EL (cell line): ENCODE data around the gene PCBP4.

Experiments
- DNase-seq: peaks from one replicate; pipeline ENCODE4 v3.0.0-alpha.2; 2016

PCBP4 gene

GRCh38 chr3:51967384-51968169 is at the start of gene PCBP4:
Gene PCBP4, minus strand, starts transcription at chr3:51967454. Its CDS starts 6,214 bp downstream, at chr3:51961240.
- peak; percentile 67 for DNase-seq

GRCh38 chr3:52015438-52016228 is 48.4 kb upstream of the PCBP4 start:
- DNase-seq: no peak

GRCh38 chr3:52014613-52015012 is 47.4 kb upstream of the PCBP4 start:
- peak; percentile 25 for DNase-seq

GRCh38 chr3:52013802-52014598 is 46.7 kb upstream of the PCBP4 start:
- DNase-seq: no peak

- DNase-seq: no peak
These were observed 45.4 kb upstream of the PCBP4 start for GRCh38 chr3:52012699-52013098.

- DNase-seq: no peak
These were observed 43.2 kb upstream of the PCBP4 start for GRCh38 chr3:52010431-52010830.

- DNase-seq: no peak
These were observed 40.0 kb upstream of the PCBP4 start for GRCh38 chr3:52007291-52007690.

GRCh38 chr3:52006820-52007133 is 39.5 kb upstream of the PCBP4 start:
- DNase-seq: no peak

GRCh38 chr3:52006017-52006819 is 39.0 kb upstream of the PCBP4 start:
- no peak for DNase-seq

- peak; percentile 68 for DNase-seq
These were observed 38.3 kb upstream of the PCBP4 start for GRCh38 chr3:52005571-52005986.

GRCh38 chr3:52004906-52005395 is 37.7 kb upstream of the PCBP4 start:
- no peak for DNase-seq

- DNase-seq: peak; percentile 41
These were observed 37.0 kb upstream of the PCBP4 start for GRCh38 chr3:52004163-52004787.

GRCh38 chr3:52002748-52003147 is 35.5 kb upstream of the PCBP4 start:
- DNase-seq: no peak

- DNase-seq: peak; percentile 69
These were observed 34.3 kb upstream of the PCBP4 start for GRCh38 chr3:52001443-52001974.

GRCh38 chr3:51999846-52000245 is 32.6 kb upstream of the PCBP4 start:
- no peak for DNase-seq

GRCh38 chr3:51998774-51999173 is 31.5 kb upstream of the PCBP4 start:
- no peak for DNase-seq

- DNase-seq: no peak
These were observed 30.8 kb upstream of the PCBP4 start for GRCh38 chr3:51997935-51998596.

- DNase-seq: no peak
These were observed 29.9 kb upstream of the PCBP4 start for GRCh38 chr3:51997172-51997571.

GRCh38 chr3:51995346-51996163 is 28.3 kb upstream of the PCBP4 start, which contains the start of gene RPL29:
Gene RPL29, minus strand, starts transcription at chr3:51995895. Its CDS starts 434 bp downstream, at chr3:51995461.
- peak; percentile 95 for DNase-seq

- no peak for DNase-seq
These were observed 27.3 kb upstream of the PCBP4 start for GRCh38 chr3:51994530-51994929.
